Endothelial cell (in vitro differentiated cells): ENCODE results near the gene THSD4. TPM values are rescaled to one million over a fixed set of nuclear protein-coding genes. Genes with fewer than 3 reads are reported as not detected.

ENCODE experiments used
- DNase-seq: peaks from one replicate; pipeline ENCODE4 v3.0.0; 2021; ENCODE audit warnings: low spot score
- H3K27ac Mint-ChIP-seq: one replicate; pipeline ENCODE4 v1.8.0; 2021; ENCODE audit warnings: mixed read lengths, inconsistent platforms; ENCODE audit not compliant: unreplicated experiment
- H3K27me3 Mint-ChIP-seq: one replicate; pipeline ENCODE4 v1.8.0; 2021; ENCODE audit warnings: mild to moderate bottlenecking, moderate library complexity, mixed read lengths, inconsistent platforms; ENCODE audit not compliant: unreplicated experiment
- H3K36me3 Mint-ChIP-seq: one replicate; pipeline ENCODE4 v1.8.0; 2021; ENCODE audit warnings: mild to moderate bottlenecking, low read depth, mixed read lengths, inconsistent platforms; ENCODE audit not compliant: unreplicated experiment
- H3K4me1 Mint-ChIP-seq: one replicate; pipeline ENCODE4 v1.8.0; 2021; ENCODE audit warnings: mild to moderate bottlenecking, mixed read lengths, inconsistent platforms; ENCODE audit not compliant: unreplicated experiment
- H3K4me3 Mint-ChIP-seq: one replicate; pipeline ENCODE4 v1.8.0; 2021; ENCODE audit warnings: mild to moderate bottlenecking, mixed read lengths, inconsistent platforms; ENCODE audit not compliant: unreplicated experiment
- H3K9me3 Mint-ChIP-seq: one replicate; pipeline ENCODE4 v1.8.0; 2021; ENCODE audit warnings: mixed read lengths, inconsistent platforms; ENCODE audit not compliant: unreplicated experiment
- total RNA-seq: library from RNA; stranded (reverse); fragmentation: NEBNext Ultra II Directional; extraction: Animal tissue kit (Norgen Biotek cat#: 25700); gene quantifications from one replicate; pipeline ENCODE4 v1.2.1, GENCODE V29; 2021; ENCODE audit not compliant: unreplicated experiment
- TF ChIP-seq, protein P1 (sequence below): fragments of 200-600 bp; sonication (generic); IDR thresholded peaks from one replicate; pipeline ENCODE4 v1.5.0; 2021; ENCODE audit warnings: antibody characterized with exemption; ENCODE audit not compliant: unreplicated experiment

The THSD4 gene
- total RNA-seq, 1 donor from 2014 or later: 0.92 TPM

DNA sequence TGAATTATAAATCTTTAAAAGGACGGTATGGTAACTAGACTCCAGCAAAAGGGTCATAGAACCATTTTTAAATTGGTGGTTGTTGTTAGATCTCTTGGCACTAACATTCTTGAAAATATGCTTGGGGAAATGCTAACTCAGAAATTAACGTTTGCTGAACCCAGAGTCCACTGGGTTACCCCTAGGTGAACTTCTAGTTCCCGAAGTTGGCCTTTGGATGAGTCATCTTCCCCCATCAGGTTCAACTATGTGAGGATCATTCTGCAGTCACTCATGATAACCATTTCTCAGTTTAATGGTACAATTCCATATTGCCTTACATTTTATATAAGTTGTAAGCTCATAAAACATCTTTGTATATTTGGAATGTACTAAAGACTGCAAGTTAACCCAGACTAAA lies 204.7 kb downstream of the THSD4 start:
- Mint-ChIP-seq H3K36me3 (no peaks in the 10 kb centered on the region), H3K27me3 (no peaks in the 10 kb centered on the region), H3K4me3 (no peak overlapping the region), H3K9me3 (no peaks in the 10 kb centered on the region), H3K4me1 (no peaks in the 10 kb centered on the region), H3K27ac (no peak overlapping the region)
- DNase-seq: no peak
- TF ChIP-seq, protein P1, sequence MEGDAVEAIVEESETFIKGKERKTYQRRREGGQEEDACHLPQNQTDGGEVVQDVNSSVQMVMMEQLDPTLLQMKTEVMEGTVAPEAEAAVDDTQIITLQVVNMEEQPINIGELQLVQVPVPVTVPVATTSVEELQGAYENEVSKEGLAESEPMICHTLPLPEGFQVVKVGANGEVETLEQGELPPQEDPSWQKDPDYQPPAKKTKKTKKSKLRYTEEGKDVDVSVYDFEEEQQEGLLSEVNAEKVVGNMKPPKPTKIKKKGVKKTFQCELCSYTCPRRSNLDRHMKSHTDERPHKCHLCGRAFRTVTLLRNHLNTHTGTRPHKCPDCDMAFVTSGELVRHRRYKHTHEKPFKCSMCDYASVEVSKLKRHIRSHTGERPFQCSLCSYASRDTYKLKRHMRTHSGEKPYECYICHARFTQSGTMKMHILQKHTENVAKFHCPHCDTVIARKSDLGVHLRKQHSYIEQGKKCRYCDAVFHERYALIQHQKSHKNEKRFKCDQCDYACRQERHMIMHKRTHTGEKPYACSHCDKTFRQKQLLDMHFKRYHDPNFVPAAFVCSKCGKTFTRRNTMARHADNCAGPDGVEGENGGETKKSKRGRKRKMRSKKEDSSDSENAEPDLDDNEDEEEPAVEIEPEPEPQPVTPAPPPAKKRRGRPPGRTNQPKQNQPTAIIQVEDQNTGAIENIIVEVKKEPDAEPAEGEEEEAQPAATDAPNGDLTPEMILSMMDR: no peak

DNA sequence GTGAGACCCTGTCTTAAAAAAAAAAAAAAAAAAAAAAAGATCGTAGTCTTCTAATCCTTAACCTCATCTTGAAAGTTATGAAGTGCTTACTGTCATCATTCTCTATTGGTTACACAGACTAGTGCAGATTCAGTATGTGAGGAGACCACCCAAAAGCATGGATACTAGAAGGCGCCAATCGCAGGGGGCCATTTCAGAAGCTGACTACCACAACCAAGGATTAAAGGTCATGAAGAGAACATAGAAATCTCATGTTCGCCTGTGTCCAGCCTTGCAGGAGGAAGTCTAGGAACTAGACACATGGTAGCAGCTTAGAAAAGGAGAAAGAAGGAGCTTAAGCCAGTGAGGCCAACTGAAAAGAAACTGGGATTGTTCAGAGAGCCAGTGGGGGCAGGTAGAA lies 207.8 kb downstream of the THSD4 start:
- Mint-ChIP-seq H3K4me3 (no peak overlapping the region), H3K9me3 (no peaks in the 10 kb centered on the region), H3K4me1 (no peaks in the 10 kb centered on the region), H3K27me3 (no peaks in the 10 kb centered on the region), H3K36me3 (no peaks in the 10 kb centered on the region), H3K27ac (no peak overlapping the region)
- no peak for DNase-seq
- TF ChIP-seq, protein P1: no peak

DNA sequence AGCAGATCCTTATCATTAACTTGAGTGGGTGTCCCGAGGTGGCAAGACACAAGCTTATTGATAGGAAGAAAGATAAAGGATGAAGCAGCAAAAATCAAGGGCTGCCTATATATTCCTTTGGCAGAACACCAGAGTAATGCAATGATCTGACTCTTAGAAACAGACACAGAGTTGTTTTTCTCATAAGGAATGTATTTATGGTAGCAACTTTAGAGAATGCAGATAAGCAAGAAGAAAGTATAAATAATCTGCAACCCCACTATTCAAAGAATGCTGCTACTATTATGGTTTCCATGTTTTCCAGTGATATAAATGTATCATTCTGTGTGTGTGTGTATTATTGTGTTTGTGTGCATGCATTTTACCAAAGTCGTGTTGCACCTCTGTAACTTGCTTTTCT lies 208.3 kb downstream of the THSD4 start:
- H3K4me1 Mint-ChIP-seq: no peaks in the 10 kb centered on the region
- TF ChIP-seq, protein P1: no peak
- no peak overlapping the region for H3K27ac Mint-ChIP-seq
- no peaks in the 10 kb centered on the region for H3K36me3 Mint-ChIP-seq
- H3K27me3 Mint-ChIP-seq: no peaks in the 10 kb centered on the region
- no peak for DNase-seq
- H3K4me3 Mint-ChIP-seq: no peak overlapping the region
- no peaks in the 10 kb centered on the region for H3K9me3 Mint-ChIP-seq

DNA sequence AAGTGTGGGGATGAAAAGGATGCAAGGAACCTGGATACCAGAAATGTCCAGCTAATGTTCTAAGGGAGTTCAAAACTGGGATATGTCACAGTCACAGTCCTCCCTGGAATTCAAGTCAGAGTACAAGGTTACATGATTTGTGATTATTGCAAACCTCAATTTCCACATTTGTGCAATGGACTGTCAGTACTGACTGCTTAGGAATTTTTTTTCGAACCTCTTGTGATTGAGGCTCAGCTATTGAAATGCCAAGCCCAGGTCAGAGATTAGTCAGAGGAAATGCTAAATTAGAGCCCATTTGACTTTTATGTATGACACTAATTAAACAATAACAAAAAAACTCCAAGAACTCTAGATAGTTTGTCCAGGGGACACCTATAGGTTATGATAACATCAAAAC lies 210.2 kb downstream of the THSD4 start:
- Mint-ChIP-seq H3K4me3 (no peak overlapping the region), H3K27ac (no peak overlapping the region), H3K4me1 (no peaks in the 10 kb centered on the region), H3K36me3 (no peaks in the 10 kb centered on the region), H3K9me3 (no peaks in the 10 kb centered on the region), H3K27me3 (no peaks in the 10 kb centered on the region)
- TF ChIP-seq, protein P1: no peak
- no peak for DNase-seq

DNA sequence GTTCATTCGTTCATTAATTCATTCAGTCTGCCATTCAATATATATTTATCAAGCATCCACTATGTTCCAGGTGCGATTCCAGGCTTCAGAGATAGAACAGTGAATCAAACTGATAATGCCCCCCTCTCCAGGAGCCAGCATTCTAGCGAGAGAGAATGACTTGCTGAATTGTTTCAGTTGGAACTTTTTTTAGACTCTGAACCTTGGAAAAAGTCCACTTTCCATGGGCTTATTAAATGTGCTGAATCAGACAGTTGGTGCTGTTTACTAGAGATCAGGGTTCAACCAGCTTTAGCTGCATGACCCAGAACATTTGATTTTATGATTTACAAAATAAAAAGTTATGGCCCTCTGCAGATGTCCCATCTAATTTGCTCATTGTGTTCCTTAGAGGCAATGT lies 213.2 kb downstream of the THSD4 start:
- Mint-ChIP-seq H3K4me1 (no peaks in the 10 kb centered on the region), H3K4me3 (no peak overlapping the region), H3K27ac (no peak overlapping the region), H3K36me3 (no peaks in the 10 kb centered on the region), H3K9me3 (no peaks in the 10 kb centered on the region), H3K27me3 (no peaks in the 10 kb centered on the region)
- DNase-seq: no peak
- TF ChIP-seq, protein P1: no peak
